Measurements from ENCODE around the gene AGFG2.
"Not testable (repeated sequence)": the region's sequence is repeated elsewhere in the genome, so short reads cannot be mapped to it uniquely, and the experiment has no call there.

The AGFG2 gene

DNA sequence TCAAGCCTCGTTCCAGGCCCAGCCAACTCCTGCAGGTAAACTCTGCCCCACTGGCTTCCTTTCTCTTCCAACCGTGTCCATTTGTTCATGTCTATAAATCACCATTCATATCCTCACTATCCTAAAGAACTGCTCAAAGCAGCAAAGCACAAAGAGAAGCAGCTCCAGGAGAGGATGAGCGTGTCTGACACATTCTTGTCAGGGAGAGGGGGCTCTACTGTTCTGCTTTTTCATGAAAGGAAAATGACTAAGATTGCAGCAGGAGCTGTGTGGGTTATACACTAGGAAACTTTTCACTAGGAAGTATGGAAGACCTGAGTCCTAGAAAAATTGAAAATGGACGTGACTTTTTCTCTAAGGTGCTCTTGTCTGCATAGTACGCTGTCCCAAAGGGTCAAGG, 16.7 kb downstream of the AGFG2 start:
- no peak for DNase-seq

DNA sequence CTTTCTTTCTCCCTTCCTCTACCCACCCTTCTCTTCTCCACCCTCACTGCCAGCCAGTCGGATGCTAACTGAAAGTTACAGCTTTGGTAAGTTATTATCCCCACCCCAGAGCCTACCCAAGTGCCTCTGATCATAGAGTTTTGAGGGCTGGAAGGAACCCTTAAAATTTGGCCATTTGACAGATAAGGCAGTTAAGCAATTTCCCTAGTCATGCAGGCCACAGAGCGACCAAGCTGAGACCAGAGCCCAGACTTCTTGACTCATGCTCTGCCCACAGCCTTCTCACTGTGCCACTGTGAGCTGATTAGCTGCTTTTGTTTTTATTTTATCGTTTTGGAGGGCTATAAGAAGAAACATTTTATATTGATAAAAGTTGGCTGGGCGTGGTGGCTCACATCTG, 17.5 kb downstream of the AGFG2 start:
- DNase-seq: peak; percentile 60

DNA sequence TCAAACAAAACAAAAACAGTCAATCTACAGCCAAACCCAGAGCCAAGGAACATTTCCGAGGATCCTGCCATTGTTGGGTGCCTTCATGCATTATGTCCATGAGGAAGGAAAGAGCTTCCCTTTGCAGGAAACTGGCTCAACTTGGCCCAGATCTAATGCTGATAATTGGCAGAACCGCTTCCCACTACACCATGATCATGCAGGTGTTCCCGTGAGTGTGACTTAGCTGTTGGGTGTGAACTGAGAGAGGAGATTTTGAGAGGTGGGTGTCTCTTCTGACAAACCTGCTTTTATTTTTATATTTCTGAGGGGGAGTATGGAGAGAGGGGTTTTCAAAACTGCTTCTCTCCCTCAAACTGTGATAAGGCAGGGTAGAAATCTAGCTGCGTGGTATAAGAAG, 20.1 kb downstream of the AGFG2 start:
- DNase-seq: no peak

DNA sequence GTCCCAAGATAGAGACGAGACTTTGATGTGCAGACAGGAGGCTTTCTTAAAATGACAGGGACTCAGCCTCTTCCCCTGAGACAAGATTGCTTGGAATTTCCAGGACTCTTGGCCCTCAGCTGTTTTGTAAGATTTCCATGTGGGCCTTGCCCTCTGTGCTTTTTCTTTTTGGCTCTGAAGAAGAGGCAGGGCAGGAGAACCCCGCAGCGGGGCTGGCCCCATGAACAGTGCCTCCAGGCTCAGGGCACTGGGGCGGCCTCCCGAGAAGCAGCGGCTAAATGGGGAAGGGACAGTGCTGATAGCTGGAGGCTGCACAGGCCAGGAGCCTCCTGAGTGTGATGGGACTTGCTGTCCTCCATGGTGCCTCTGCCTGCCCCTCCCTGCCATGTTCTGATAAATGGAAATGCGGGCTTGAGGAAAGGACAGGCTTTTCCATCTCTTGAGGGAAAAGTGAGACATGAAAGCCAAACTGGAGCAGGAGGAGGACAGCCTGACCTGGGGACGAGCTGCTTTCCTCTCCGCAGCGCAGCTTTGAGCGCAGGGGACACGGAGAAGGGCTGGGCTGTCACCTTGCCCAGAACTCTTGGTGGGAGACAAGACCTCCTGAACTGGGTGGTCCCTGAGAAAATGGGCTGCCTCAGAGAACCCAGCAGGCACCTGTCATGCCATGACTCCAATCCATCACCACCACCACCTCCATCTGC, 22.6 kb downstream of the AGFG2 start:
- DNase-seq: no peak

DNA sequence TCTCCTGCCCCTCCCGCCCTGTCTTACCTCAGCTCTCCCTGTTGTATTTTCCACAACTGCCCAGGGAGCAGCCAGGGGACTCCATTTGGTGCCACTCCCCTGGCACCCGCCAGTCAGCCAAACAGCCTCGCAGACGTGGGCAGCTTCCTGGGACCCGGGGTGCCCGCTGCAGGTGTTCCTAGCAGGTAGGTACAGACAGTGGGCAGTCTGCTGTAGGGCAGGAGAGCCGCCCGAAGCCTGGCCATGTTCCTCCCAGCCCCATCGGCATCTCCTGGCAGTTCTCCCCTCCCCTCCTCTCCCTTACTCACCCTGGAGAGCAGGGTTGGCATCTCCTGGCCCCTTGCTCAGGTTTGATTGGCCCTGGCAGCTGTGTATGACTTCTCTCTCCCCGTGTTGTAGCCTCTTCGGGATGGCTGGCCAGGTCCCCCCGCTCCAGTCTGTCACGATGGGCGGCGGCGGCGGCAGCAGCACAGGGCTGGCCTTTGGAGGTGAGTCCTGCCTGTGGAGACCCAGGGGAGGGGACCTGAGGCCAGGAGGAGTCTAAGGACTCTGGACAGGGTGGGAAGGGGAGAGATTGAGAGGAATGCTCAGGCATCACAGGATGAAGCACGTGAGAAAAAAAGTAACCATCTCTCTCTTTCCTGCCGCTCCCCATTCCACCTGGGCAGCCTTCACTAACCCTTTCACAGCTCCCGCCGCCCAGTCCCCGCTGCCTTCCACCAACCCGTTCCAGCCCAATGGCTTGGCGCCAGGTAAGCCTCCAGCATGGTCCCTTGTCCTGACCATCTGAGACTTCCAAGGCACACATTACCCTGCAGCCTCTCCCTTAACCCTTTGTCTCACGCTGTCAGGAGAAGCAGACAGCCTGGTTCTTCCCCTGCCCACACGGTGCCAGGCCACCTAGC, 23.4 kb downstream of the AGFG2 start:
- DNase-seq: no peak

DNA sequence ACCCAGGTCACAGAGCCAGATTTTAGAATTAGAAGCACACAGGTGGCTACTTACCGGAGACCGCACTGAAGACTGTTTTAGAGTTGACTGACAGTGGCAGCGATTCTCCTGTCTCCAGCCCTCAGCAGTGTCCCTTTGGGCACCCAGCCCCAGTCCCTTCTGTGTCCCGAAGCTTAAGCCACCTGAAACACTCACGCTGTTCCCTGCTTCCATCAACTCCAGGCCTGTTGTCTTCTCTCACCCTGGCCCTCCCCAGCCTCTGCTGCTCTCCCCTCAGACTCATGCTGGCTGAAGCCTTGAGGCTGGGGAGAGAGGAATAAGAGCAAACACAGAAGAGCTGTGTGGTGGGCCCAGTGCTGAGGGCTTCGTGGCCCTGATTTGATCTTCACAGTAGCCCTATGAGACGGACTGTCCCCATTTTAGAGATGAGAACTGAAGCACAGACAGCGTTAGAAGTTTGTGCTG, 24.1 kb downstream of the AGFG2 start:
- DNase-seq: no peak

DNA sequence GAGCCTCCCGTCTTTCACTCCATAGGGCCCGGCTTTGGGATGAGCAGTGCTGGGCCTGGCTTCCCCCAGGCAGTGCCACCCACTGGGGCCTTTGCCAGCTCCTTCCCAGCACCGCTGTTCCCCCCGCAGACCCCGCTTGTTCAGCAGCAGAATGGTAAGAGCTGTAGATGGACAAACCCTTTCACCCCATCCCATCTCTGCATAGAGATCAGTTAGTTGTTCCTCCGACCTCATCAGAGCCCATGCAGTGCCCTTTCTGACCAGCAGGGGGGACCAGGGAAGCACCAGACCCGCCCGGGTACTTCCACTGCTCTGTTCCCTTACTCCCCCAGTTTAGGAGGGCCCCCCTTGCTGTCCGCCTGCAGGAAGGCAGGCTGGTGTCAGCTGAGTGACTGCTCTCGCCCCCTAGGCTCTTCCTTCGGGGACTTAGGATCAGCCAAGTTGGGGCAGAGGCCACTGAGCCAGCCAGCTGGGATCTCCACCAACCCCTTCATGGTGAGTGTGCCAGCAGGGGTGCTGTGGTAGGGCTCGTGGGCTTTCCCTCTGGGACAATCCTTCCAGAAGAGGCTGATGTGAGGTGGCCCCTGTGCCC, 24.9 kb downstream of the AGFG2 start:
- peak; percentile 55 for DNase-seq

DNA sequence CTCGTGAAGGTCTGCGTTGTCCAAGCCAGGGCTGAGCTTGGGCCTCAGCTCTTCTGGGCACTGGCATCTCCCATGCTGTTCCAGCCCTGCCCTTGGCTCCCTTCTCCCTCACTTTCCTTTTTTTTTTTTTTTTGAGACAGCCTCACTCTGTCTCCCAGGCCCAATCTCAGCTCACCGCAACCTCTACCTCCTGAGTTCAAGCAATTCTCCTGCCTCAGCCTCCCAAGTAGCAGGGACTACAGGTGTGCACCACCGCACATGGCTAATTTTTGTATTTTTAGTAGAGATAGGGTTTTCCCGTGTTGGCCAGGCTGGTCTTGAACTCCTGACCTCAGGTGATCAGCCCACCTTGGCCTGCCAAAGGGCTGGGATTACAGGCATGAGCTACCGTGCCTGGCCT, 25.4 kb downstream of the AGFG2 start:
- not testable (repeated sequence) for DNase-seq

DNA sequence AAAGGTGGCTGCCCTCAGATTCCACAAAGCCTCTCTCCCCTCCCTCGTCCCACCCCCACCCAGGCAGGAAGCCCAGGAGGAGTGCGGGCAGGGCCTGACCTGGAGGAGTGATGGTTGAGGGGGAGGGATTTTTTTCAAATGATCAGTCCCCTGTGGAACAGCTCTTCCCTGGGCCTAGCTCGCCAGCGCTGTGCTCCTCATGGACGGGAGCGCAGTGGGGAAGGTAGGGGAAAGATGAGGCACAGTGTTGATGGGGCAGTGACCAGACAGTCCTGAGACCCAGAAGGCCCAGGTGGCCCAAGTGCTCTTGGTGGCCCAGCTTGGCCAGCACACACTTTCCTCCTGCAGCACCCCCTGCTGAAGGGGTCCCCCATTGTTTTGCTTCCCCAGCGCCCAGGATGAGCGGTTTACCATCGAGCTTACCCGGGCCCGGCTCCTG, 26.1 kb downstream of the AGFG2 start:
- DNase-seq: no peak

DNA sequence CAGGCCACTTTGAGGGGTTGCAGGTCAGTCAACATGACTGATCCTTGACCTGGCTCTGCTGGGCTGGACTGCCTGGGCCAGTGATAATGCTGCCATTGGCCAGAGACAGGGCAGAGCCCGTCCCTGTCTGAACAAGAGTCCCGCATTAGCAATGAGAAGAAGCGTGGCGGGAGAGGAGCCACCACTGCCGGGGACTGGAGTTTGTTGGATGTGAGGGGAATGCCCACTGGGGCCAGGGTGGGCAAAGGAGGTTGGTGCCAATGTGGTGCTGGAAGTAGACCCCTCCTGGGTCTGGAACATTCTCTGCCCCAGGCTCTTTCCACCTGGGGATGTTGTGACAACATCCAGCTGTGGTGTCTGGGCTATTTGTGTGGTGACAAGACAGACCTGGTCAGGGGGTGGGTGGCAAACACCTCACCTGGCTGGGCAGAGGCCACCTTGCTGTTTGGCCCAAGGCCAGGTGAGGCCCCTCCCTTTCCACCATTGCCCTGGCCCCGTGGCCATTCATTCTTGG, 27.1 kb downstream of the AGFG2 start:
- no peak for DNase-seq

DNA sequence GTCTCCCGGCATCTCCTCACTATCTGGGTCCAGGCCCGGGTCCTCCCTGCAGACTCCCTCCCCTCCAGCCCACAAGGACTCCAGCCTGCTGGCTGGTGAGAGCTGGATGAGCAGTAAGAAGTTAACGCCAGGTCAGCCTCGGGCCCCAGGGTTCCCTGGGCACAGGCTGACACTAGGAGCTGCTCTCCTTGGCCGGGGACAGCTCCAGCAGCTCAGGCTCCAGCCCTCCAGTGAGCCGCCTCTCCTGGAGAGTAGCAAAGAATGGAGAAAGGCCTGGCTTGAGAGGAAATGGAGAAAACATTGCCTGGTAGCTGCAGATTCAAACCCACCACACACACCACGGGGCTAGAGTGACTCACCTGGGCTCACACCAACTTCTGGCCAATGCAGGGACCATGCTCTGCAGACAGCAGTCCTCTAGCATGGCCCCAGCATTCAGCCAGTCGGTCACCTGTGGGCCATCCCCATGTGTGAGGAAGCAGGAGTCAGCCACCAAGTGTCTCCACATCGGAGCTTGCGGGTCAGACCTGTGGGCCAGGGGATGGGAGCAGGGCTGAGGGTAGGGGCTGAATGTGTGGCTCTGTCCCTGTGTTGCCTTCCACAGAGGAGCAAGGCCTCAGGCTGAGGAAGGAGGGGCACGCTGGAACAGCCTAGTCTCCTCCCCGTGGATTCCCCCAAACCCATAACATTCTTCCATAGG, 28.2 kb downstream of the AGFG2 start:
- no peak for DNase-seq

DNA sequence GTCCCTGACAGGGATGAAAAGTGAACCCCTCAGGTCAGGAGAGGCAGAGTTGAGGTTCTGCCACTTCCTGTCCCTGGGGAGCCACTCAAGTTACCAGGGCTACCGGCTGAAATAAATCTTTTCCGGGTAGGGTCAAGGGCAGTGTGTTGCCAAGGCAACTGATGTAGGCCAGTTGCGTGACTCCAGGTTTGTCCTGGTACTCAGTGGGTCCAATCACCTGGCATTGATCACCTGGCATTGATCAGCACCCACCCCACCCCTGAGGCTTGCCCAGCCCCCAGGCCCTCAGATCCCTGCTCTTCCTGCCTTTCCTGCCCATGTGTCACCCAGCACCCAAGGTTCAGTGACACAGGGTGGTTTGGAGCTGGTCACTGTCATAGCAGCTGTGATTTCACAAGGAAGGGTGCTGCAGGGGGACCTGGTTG, 28.8 kb downstream of the AGFG2 start:
- no peak for DNase-seq

DNA sequence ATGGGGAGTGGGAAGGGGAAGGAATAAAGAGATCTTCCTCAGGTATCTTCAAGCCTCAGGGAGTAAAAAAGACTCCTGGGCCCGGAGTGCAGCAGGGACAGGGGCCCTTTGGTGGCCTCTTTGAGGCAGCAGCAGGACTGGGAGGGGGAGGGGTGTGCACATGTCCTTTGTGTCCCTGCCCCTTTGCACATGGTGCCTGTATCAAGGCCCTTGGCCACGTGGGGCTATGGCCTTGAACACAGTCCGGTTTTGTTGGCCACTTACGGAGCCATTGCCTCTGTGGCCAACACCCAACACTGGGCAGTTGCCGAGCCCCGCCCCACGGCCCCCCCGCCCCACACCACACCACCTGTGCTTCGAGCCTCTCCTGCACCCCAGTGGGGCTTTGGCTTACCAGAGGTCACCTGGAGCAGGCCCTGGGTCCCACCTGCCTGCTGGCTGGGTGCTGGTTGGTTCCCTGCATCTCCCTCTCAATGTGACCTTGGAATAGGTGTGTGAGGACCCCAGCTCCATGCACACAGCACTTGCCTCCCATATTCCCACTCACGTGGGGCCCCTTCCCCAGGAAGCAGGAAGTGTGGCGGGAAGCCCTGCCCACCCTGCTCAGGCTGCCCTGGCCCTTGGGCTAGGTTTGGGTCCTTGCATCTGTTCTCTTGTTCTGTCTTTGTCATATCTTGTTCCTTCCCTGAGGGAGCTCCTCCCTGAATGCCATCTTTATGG, 29.3 kb downstream of the AGFG2 start:
- no peak for DNase-seq

DNA sequence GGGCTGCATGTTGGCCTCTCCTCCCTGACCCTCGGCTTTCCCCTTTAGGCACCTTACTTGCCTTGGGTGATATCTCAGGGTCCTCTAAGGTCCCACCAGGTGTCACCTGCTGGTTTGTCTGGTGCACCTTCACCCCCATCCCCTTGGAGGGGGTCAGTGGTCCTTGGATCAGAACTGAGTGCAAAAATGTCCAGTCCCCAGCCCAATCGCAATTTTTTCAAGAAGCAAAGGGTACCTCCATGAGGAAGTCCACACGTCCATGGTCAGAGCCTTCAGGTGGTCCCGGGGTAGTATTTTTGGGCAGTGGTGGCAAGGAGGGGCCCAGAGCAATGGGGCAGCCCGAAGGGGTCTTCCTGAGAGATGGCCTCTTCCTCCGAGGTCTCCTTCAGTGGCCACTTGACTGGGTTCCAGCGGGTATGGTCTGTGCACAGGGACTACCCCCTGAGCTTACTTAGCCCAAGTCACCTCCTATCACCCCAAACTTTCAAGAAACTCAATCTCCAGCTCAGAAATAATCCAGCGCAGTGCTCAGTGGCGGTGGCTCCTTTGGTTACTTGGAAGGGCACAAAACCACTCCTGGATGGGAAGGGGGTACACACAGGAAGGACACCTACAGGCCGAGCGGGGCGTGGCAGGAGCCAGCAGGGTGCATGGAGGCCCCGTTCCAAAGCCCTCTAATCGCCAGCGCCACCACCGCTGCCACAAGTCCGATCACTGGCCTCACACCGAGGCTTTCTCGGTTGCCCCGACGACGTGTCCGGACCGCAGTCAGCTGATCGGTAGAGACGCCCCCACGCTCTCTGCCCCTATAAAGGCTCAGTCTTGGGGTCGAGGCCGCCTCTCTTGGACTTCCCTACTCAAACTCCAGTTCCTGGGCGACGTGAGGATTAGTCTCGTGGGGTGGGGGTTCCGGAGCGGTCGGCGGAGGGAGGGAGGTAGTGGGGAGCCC, 30.2 kb downstream of the AGFG2 start:
- DNase-seq: peak; percentile 29

DNA sequence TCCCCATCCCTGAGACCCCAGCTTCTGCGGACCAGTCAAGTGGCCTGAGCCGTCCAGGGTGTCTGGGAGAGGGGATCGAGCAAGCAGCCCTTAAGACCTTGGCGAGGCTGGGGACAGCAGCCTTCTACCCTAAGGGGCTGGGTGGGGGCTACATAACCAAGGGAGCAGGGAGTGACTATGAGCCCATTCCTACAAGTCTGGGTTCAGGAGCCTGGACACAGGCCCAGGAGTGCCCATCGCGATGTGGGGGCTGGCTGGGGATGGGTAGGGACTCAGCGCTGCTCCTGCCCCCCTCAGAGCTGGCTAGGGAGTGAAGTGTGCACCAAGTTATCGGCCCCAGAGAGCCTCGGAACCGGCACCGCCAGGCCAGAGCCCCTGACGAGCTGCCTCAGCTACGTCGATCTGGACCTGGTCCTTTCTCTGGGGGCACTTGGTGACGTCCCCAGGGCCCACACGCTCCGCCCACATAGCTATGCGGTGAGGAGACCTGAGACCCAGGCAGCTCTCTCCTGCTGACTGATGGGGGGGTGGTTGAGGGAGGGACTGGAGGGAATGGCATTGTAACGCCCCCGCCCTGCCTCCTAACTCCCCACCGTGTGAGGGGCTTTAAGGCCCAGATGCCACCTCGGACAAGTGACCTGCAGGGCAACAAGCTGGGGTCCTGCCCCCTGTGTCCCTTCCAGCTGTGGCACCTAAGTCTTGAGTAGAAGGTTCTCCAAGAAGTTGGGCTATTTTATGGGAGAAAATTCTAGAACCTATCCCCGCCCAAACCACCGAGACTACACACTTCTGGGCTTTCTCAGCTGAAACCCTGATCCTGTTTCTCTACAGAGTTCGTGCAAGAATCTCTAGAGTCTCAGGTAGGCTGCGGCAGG, 32.2 kb downstream of the AGFG2 start:
- DNase-seq: no peak

DNA sequence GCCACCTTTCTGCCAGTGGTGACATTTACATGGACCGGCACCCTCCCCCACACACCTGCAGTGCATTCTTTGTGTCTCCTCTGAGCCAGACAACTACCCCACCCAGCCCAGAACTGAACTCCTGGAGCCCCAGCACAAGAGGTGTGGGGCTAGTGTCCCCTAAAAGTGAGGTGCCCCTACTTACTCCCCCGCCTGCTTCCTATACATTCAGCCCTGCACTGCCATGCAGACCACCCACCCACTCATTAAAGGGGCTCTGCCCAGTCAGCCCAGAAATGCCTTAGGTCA, 32.8 kb downstream of the AGFG2 start:
- DNase-seq: no peak

DNA sequence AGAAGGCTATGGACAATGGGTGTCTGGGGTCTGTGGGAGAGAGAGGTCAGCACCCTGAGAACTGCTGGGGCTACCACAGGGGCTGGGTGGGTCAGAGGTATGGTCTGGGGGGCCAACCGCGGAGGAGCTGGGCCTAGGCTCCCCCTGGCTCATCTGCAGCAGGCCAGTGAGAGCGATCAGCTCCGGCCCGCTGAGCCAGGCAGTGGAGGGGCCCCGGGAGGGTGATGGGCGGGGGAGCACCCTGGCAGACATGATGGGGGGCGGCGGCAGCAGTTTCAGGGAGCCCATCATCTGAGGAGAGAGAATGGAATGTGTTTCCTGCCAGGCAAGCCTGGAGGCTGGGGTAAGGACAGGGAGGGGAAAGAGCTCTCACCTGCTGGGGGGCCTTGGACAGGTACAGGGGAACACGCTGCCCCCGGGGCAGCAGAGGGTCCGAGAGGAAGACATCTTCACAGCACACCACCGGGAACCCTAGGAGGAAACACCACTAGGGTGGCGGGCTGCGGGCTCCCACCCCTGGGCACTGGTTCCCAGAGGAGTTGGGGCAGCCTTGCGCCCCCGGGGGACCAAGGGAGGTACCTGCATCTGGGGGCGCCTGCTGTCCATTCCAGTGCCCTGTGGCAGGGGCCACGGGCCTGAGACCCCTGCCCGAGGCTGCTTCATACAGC, 33.4 kb downstream of the AGFG2 start:
- no peak for DNase-seq

DNA sequence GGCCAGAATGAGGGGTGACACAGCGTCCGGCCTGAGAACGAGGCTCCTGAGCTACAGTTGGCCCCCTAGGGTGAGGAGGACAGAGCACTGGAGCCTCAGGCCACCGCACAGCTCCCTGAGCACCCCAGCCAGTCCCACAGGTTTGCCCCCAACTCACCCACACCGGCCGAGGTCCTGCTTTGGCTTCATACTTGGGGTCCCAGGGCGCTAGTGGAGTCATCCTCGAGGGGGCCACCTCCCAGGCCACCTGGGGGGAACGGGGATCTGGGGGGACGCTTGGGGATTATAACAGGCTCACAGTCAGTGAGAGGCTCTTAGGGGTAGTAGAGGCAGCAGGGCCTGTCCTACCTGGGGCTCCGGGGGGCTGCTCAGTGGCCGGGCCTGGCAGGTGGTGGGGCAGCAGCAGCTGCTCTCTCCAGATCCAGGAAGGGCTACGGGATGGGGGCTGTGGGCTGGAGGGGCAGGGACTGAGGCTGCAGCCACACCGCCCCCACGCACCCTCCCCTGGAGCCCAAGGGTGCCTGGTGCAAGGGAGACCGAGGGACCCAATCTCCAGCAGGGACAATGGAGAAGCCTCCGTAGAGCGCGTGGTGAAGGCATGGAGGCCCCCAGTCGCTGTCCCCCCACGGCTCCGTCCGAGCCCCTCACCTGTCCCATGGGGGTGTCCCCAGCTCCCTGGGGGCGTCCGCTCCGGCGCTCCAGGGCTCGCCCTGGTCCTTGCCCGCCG, 34.1 kb downstream of the AGFG2 start:
- no peak for DNase-seq
